ENCODE data around the gene BCCIP. TPM values are rescaled to one million over a fixed set of nuclear protein-coding genes. Genes with fewer than 3 reads are reported as not detected.

The BCCIP gene
- total RNA-seq, 1 donor from 2014 or later, result 54.1 TPM

- peaks cover 26% of the 10 kb centered on the region for H3K36me3 Mint-ChIP-seq
- H3K4me1 Mint-ChIP-seq, result no peaks in the 10 kb centered on the region
Measured at GRCh38 chr10:125795128-125795527, 28.2 kb upstream of the BCCIP start.

GRCh38 chr10:125795637-125796190 is 27.6 kb upstream of the BCCIP start:
- no peaks in the 10 kb centered on the region for H3K27me3 Mint-ChIP-seq (ENCODE audit: low read depth)
- H3K36me3 Mint-ChIP-seq, result peaks cover 27% of the 10 kb centered on the region
- no peak for DNase-seq (ENCODE audit: low spot score in 2 of 2, unreplicated experiment in 2 of 2)
- no peak for TF ChIP-seq CTCF (IDR thresholded peaks at IDR 0.05; ENCODE audit: unreplicated experiment)
- H3K9me3 Mint-ChIP-seq, result no peaks in the 10 kb centered on the region
- no peak overlapping the region for H3K4me3 Mint-ChIP-seq
- no peak overlapping the region for H3K27ac Mint-ChIP-seq
- no peaks in the 10 kb centered on the region for H3K4me1 Mint-ChIP-seq

More at GRCh38 chr10:125795128-125795527, 28.2 kb upstream of the BCCIP start:
- Mint-ChIP-seq H3K9me3 (no peaks in the 10 kb centered on the region), H3K4me3 (no peak overlapping the region), H3K27me3 (ENCODE audit: low read depth) (no peaks in the 10 kb centered on the region), H3K27ac (no peak overlapping the region)
- no peak for TF ChIP-seq CTCF (IDR thresholded peaks at IDR 0.05; ENCODE audit: unreplicated experiment)
- DNase-seq (ENCODE audit: low spot score in 2 of 2, unreplicated experiment in 2 of 2), result no peak

GRCh38 chr10:125797424-125797823 is 25.9 kb upstream of the BCCIP start:
- no peak for TF ChIP-seq CTCF (IDR thresholded peaks at IDR 0.05; ENCODE audit: unreplicated experiment)
- H3K9me3 Mint-ChIP-seq, result no peaks in the 10 kb centered on the region

GRCh38 chr10:125797994-125798662 is 25.2 kb upstream of the BCCIP start:
- H3K27ac Mint-ChIP-seq, result no peak overlapping the region
- DNase-seq (ENCODE audit: low spot score in 2 of 2, unreplicated experiment in 2 of 2), result no peak
- no peaks in the 10 kb centered on the region for H3K4me1 Mint-ChIP-seq
- no peak for TF ChIP-seq CTCF (IDR thresholded peaks at IDR 0.05; ENCODE audit: unreplicated experiment)
- peaks cover 21% of the 10 kb centered on the region for H3K36me3 Mint-ChIP-seq
- H3K9me3 Mint-ChIP-seq, result no peaks in the 10 kb centered on the region
- no peak overlapping the region for H3K4me3 Mint-ChIP-seq
- H3K27me3 Mint-ChIP-seq (ENCODE audit: low read depth), result no peaks in the 10 kb centered on the region

More at GRCh38 chr10:125797424-125797823, 25.9 kb upstream of the BCCIP start:
- Mint-ChIP-seq H3K4me1 (no peaks in the 10 kb centered on the region), H3K27me3 (ENCODE audit: low read depth) (no peaks in the 10 kb centered on the region), H3K36me3 (peaks cover 23% of the 10 kb centered on the region), H3K4me3 (no peak overlapping the region), H3K27ac (no peak overlapping the region)
- DNase-seq (ENCODE audit: low spot score in 2 of 2, unreplicated experiment in 2 of 2), result no peak

GRCh38 chr10:125799451-125800182 is 23.7 kb upstream of the BCCIP start:
- no peak for TF ChIP-seq CTCF (IDR thresholded peaks at IDR 0.05; ENCODE audit: unreplicated experiment)
- H3K4me3 Mint-ChIP-seq, result no peak overlapping the region
- DNase-seq (ENCODE audit: low spot score in 2 of 2, unreplicated experiment in 2 of 2), result no peak
- no peaks in the 10 kb centered on the region for H3K4me1 Mint-ChIP-seq
- H3K27me3 Mint-ChIP-seq (ENCODE audit: low read depth), result no peaks in the 10 kb centered on the region
- no peaks in the 10 kb centered on the region for H3K9me3 Mint-ChIP-seq
- H3K36me3 Mint-ChIP-seq, result peaks cover 17% of the 10 kb centered on the region
- H3K27ac Mint-ChIP-seq, result no peak overlapping the region

All from mesothelial cell of epicardium (in vitro differentiated cells).